ENCODE results near the gene KPNA5. TPM values are rescaled to one million over a fixed set of nuclear protein-coding genes. Genes with fewer than 3 reads are reported as not detected.

The KPNA5 gene
- polyA plus RNA-seq, 1 donor from 2014 or later = 48.5 TPM

GRCh38 chr6:116764629-116764960, 83.6 kb downstream of the KPNA5 start:
- no peak overlapping the region for H3K27ac ChIP-seq (ENCODE audit: low read length)
- H3K36me3 ChIP-seq (ENCODE audit: insufficient read depth, low read length) = no peaks in the 10 kb centered on the region
- H3K9me3 ChIP-seq (ENCODE audit: low read length) = no peaks in the 10 kb centered on the region
- H3F3A ChIP-seq (ENCODE audit: insufficient read depth, low read length, poor library complexity, severe bottlenecking) = no peaks in the 10 kb centered on the region
- TF ChIP-seq EZH2 (IDR thresholded peaks at IDR 0.05; ENCODE audit: borderline replicate concordance, insufficient read depth, low read length, poor library complexity, severe bottlenecking) (no peak), MXI1 (conservative IDR thresholded peaks at IDR 0.05; ENCODE audit: poor library complexity, severe bottlenecking) (no peak), SMC3 (conservative IDR thresholded peaks at IDR 0.05; ENCODE audit: poor library complexity) (no peak), TAF1 (IDR thresholded peaks at IDR 0.05; ENCODE audit: low read depth) (no peak), CTCF (IDR thresholded peaks at IDR 0.05; ENCODE audit: poor library complexity, severe bottlenecking) (no peak), POLR2AphosphoS5 (IDR thresholded peaks at IDR 0.05) (no peak), EP300 (conservative IDR thresholded peaks at IDR 0.05; ENCODE audit: poor library complexity, severe bottlenecking) (no peak), RAD21 (conservative IDR thresholded peaks at IDR 0.05) (no peak), REST (IDR thresholded peaks at IDR 0.05; ENCODE audit: borderline replicate concordance) (no peak)
- no peak overlapping the region for H3K4me2 ChIP-seq (ENCODE audit: low read length)
- H3K9ac ChIP-seq (ENCODE audit: low read length) = no peak overlapping the region
- peak overlapping the region; percentile 37 for H2AFZ ChIP-seq (ENCODE audit: low read depth, low read length)
- H3K79me2 ChIP-seq (replicated peaks; ENCODE audit: insufficient read depth, low read length) = no peaks in the 10 kb centered on the region
- no peaks in the 10 kb centered on the region for H4K20me1 ChIP-seq (ENCODE audit: insufficient read depth)
- H3K4me3 ChIP-seq (ENCODE audit: low read length) = peak overlapping the region; percentile 70
- peaks cover 51% of the 10 kb centered on the region for H3K27me3 ChIP-seq (ENCODE audit: insufficient read depth, low read depth, low read length)
- no peaks in the 10 kb centered on the region for H3K9me2 ChIP-seq (ENCODE audit: insufficient read depth, low read length)

- peak within 1 kb of the TSS; percentile 70 for H3K4me3 ChIP-seq (ENCODE audit: low read length)
- TF ChIP-seq POLR2AphosphoS5 (IDR thresholded peaks at IDR 0.05) = peak; percentile 10
- no peak for TF ChIP-seq REST (IDR thresholded peaks at IDR 0.05; ENCODE audit: borderline replicate concordance)
- peak; percentile 67 for TF ChIP-seq EZH2 (IDR thresholded peaks at IDR 0.05; ENCODE audit: borderline replicate concordance, insufficient read depth, low read length, poor library complexity, severe bottlenecking)
- H3K79me2 ChIP-seq (replicated peaks; ENCODE audit: insufficient read depth, low read length) = no peaks in the 10 kb centered on the region
- H2AFZ ChIP-seq (ENCODE audit: low read depth, low read length) = peak within 1 kb of the TSS; percentile 37
- H3K4me2 ChIP-seq (ENCODE audit: low read length) = peak within 1 kb of the TSS; percentile 22
- no peak within 1 kb of the TSS for H3K27ac ChIP-seq (ENCODE audit: low read length)
- peak within 1 kb of the TSS; percentile 21 for H3K9ac ChIP-seq (ENCODE audit: low read length)
- H3K9me3 ChIP-seq (ENCODE audit: low read length) = no peaks in the 10 kb centered on the region
- H3K9me2 ChIP-seq (ENCODE audit: insufficient read depth, low read length) = no peaks in the 10 kb centered on the region
- H3K27me3 ChIP-seq (ENCODE audit: insufficient read depth, low read depth, low read length) = peaks cover 51% of the 10 kb centered on the region
- no peaks in the 10 kb centered on the region for H3F3A ChIP-seq (ENCODE audit: insufficient read depth, low read length, poor library complexity, severe bottlenecking)
- H4K20me1 ChIP-seq (ENCODE audit: insufficient read depth) = no peaks in the 10 kb centered on the region
- no peaks in the 10 kb centered on the region for H3K36me3 ChIP-seq (ENCODE audit: insufficient read depth, low read length)
Measured at GRCh38 chr6:116764961-116765841, 84.2 kb downstream of the KPNA5 start, which contains the start of gene FAM162B. Gene FAM162B (minus strand): TSS chr6:116765719. CDS start chr6:116765576, 143 bp downstream.

All from neural cell (in vitro differentiated cells).